HG02759 (cell line): Measurements from ENCODE around the gene SMARCD3.

Experiments
- ATAC-seq: cut with Tn5 transposase; IDR thresholded peaks from one replicate; pipeline ENCODE4 v1.9.1; 2021; ENCODE audit warnings: mild to moderate bottlenecking, moderate library complexity; ENCODE audit not compliant: unreplicated experiment

The SMARCD3 gene

DNA sequence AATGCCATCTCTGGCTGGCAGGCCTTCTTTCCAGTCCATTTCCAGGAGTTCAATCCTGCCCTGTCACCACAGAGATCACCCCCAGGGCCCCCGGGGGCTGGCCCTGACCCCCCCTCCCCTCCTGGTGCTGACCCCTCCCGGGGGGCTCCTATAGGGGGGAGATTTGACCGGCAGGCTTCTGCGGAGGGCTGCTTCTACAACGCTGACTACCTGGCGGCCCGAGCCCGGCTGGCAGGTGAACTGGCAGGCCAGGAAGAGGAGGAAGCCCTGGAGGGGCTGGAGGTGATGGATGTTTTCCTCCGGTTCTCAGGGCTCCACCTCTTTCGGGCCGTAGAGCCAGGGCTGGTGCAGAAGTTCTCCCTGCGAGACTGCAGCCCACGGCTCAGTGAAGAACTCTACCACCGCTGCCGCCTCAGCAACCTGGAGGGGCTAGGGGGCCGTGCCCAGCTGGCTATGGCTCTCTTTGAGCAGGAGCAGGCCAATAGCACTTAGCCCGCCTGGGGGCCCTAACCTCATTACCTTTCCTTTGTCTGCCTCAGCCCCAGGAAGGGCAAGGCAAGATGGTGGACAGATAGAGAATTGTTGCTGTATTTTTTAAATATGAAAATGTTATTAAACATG is 10.2 kb downstream of the SMARCD3 start:
- no peak for ATAC-seq

DNA sequence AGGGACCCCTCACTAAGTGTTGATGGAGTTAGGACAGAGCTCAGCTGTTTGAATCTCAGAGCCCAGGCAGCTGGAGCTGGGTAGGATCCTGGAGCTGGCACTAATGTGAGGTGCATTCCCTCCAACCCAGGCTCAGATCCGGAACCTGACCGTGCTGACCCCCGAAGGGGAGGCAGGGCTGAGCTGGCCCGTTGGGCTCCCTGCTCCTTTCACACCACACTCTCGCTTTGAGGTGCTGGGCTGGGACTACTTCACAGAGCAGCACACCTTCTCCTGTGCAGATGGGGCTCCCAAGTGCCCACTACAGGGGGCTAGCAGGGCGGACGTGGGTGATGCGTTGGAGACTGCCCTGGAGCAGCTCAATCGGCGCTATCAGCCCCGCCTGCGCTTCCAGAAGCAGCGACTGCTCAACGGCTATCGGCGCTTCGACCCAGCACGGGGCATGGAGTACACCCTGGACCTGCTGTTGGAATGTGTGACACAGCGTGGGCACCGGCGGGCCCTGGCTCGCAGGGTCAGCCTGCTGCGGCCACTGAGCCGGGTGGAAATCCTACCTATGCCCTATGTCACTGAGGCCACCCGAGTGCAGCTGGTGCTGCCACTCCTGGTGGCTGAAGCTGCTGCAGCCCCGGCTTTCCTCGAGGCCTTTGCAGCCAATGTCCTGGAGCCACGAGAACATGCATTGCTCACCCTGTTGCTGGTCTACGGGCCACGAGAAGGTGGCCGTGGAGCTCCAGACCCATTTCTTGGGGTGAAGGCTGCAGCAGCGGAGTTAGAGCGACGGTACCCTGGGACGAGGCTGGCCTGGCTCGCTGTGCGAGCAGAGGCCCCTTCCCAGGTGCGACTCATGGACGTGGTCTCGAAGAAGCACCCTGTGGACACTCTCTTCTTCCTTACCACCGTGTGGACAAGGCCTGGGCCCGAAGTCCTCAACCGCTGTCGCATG is 11.0 kb downstream of the SMARCD3 start:
- ATAC-seq = no peak

GRCh38 chr7:151236406-151236805 is 12.1 kb downstream of the SMARCD3 start:
- no peak for ATAC-seq

DNA sequence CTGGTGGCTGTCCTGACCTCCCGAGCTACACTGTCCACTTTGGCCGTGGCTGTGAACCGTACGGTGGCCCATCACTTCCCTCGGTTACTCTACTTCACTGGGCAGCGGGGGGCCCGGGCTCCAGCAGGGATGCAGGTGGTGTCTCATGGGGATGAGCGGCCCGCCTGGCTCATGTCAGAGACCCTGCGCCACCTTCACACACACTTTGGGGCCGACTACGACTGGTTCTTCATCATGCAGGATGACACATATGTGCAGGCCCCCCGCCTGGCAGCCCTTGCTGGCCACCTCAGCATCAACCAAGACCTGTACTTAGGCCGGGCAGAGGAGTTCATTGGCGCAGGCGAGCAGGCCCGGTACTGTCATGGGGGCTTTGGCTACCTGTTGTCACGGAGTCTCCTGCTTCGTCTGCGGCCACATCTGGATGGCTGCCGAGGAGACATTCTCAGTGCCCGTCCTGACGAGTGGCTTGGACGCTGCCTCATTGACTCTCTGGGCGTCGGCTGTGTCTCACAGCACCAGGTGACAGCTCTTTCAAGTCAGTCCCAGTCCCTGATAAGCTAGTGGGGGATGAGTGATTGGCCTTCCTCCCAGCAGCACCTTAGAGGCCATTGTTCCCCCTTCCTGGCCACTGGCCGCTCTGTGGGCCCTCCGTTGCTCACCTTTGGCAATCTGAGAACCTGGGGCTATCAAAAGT is 13.3 kb downstream of the SMARCD3 start:
- ATAC-seq = no peak

- ATAC-seq = no peak
These were observed 14.7 kb downstream of the SMARCD3 start for GRCh38 chr7:151233804-151234203.

DNA sequence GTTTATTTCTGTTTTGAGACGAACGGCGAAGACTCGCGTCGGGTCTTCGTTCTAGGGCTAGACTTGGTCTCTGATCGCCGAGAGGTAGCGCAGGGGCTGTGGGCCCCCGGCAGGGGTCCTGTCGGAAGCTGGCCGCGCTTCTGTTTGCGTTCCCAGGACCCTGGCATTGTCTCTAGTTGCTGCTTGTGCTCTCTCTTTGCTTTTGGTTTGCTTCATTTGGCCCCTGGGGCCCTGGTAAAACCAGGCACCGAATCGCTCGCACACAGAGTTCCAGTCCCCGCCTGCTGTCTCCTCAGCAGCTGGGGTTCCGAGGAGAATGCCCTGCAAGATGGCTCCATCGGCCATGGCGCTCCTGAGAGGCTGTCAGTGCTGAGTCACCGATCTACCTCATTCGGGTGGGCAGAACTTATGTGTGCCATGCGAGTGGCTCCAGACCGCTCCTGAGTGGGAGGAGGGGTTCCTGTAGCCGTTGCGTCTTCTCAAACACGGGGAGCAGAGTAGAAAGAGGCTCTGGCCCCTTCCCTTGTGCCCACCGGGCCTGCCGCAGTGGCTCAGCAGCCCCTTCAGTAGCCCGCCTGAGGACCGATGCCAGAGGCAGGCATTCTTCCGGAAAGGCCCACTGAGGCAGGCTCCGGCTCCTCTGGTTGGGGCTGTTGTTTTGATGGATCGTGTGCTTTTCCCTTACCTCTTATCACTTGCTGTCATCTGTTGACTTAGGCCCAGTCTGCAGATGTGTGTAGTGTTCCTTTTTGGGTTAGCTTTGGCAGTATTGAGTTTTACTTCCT is 15.4 kb downstream of the SMARCD3 start:
- peak; percentile 33 for ATAC-seq

DNA sequence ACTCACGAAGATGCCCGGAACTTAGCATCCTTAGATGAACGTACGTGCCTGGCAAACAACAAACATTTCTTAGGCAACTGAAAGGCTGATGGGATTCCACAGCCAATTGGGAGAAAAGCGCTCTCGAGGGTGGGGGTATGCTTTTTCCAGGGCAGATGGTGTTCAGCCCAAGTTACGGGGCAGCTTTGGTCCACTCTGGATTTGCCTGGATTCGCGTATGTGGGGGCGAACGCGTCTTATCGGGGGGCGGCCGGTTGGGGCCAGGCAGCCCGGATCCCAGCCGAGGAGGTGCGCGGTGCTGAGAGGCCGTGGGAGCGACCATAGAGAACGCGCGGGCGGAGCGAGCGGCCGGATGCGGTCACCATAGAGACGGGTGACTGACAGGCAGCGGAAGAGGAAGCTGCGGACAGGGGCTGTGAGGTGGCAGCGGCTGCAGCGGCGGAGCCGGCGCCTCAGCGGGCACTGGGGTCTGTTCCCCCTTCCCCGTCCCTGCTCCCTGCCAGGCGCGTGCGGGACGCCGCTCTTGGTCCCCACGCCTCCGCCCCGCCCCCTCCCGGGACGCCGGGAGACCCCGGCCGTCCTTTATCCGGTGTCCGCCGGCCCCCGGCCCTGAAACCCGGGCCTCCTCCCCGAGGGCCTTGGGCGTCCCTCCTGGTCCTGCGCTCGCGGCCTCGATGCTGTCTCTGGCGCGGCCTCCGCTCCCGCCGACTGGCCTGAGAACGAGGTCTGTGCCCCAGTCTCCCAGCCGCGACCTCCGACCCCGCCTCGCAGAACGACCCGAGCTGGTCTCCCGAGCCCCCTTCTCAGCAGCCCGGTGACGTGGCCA is 16.2 kb downstream of the SMARCD3 start, which contains the start of gene CHPF2:
Gene CHPF2 (plus strand): TSS at position 393 of the 826 bp plus-strand sequence. CDS start 1,529 bp downstream, outside the sequence.
- ATAC-seq = peak; percentile 97

GRCh38 chr7:151231080-151231479 is 17.4 kb downstream of the SMARCD3 start:
- no peak for ATAC-seq

DNA sequence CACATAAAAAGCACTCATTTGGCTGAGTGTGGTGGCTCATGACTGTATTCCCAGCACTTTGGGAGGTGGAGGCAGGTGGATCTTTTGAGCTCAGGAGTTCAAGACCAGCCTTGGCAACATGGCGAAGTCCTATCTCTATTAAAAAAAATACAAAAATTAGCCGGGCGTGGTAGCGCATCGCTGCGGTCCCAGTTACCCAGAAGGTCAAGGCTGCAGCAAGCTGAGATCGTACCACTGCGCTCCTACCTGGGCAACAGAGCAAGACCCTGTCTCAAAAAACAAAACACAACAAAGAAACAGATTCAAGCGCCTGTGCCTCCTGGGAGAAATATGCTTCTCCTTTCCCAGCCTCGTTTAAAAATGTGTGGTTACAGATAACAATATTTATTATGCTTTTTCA is 19.2 kb downstream of the SMARCD3 start:
- no peak for ATAC-seq

GRCh38 chr7:151228024-151228866 is 20.2 kb downstream of the SMARCD3 start:
- no peak for ATAC-seq

DNA sequence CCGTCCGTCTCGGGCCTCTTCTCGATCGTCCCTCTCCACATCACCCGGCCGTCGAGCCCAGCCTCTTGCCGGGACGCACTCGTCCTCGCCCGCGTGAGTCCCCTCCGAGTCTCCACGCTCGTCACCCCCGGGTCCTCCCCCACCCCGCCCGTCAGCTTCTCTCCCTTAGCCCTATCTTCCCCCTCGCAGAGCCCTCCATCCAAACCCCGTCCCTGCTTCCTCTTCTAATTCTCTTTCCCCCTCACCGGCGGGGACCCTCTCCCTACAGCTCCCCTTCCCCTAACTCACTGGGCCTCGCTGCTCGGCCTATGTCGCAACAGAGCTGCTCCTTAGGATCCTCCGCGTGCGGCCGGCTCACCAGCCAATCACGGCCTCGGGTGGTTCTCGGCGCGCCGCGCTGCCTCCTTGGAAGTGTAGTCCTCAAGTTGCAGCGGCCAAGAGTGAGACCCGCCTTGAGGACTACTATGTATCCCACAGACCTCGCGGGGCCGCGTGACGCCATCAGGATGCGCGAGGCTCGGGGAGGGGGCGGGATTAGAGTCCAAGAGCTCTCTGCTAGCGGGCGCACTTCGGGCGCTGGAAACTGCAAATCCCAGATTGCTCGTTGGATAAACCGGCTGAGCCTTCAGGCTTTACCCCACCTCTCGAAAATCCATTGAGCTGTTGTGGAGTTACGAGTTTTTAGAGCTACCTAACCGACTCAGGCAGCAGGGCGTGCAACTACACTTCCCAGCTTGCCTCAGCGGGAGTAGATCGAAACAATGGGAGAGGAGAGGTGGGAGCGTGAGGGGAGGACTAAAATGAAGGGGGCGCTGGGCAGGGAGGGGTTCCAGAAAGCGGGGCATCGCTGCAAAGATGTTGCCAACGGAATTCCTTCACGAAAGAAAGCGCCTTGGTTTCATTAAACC is 21.4 kb downstream of the SMARCD3 start, which contains the start of gene ABCF2:
Gene ABCF2 (minus strand): TSS at position 331 of the 908 bp plus-strand sequence. CDS start 747 bp downstream, outside the sequence.
- ATAC-seq = peak; percentile 99

- no peak for ATAC-seq
These were observed 22.0 kb downstream of the SMARCD3 start for GRCh38 chr7:151226560-151226874.

- no peak for ATAC-seq
These were observed 22.5 kb downstream of the SMARCD3 start for GRCh38 chr7:151225948-151226510.

- no peak for ATAC-seq
These were observed 24.8 kb downstream of the SMARCD3 start for GRCh38 chr7:151223728-151224127.

DNA sequence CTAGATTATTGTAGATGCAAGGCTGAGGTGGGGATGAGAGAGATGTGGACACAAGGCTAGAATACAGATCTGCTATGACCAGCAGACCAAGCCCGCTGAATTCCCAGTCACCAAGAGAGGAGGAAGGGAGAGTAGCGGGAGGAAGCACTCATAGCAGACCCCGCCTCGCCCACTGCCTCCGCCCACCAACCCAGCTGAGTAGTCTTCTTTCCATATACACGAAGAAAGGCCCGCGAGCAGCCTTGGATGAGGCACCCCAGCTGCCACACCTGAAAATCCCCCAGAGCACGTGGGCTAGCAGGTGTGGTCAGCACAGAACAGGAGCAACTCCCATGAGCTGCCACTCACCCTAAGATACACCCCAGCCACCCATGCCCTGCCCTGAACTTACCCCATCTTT is 30.3 kb downstream of the SMARCD3 start:
- no peak for ATAC-seq

DNA sequence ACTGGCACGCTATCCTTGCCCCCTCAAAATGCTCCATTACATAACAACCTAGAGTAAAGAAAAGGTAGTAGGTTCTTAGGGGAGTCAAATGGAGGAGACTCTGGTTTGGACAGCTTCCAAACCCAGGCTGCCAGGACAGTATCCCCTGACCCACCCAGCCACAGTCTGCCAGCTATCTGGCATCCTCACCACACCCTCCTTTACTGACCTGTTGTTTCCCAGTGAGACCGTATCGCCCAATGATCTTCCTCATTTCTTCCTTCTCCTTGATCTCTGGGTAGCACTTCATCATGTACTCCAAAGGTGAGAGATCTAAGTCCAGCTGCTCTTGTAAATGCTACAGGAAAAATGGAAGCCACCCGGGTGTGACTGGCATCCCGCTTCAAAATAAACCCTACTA is 33.1 kb downstream of the SMARCD3 start:
- no peak for ATAC-seq

- no peak for ATAC-seq
These were observed 34.7 kb downstream of the SMARCD3 start for GRCh38 chr7:151213826-151214225.

DNA sequence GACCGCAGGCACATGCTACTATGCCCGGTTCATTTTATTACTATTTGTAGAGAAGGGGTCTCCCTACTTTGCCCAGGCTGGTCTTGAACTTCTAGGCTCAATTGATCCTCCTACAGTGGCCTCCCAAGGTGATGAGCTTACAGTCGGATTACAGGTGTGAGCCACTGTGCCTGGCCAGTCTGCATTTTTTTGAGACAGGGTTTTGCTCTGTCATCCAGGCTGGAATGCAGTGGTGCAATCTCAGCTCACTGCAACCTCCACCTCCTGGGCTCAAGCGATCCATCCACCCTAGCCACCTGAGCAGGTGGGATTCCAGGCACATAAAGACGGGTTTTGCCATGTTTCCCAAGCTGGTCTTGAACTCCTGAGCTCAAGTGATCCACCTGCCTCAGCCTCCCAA is 35.9 kb downstream of the SMARCD3 start:
- ATAC-seq = no peak
